ENCODE results near the gene GGTLC2.

The GGTLC2 gene

GRCh38 chr22:22669093-22669492 is 24.7 kb downstream of the GGTLC2 start:
- Histone ChIP-seq H3K4me1 (ENCODE audit: control insufficient read depth, insufficient read depth, low read length) (no peaks in the 10 kb centered on the region), H3K4me3 (ENCODE audit: low read length) (no peak overlapping the region), H3K27ac (ENCODE audit: low read length) (no peak overlapping the region), H3K27me3 (ENCODE audit: control insufficient read depth, insufficient read depth, low read length) (no peaks in the 10 kb centered on the region; the same call in 1 of the 2 replicates), H3K9me3 (ENCODE audit: control insufficient read depth, insufficient read depth, low read length) (no peaks in the 10 kb centered on the region), H3K36me3 (ENCODE audit: control insufficient read depth, insufficient read depth, low read length) (no peaks in the 10 kb centered on the region)
- DNase-seq (ENCODE audit: low read depth, low spot score), result no peak
- WGBS (ENCODE audit: insufficient coverage, insufficient read length), result no CpG with 5 or more reads among the region's 2 CpGs

- Histone ChIP-seq H3K27me3 (ENCODE audit: control insufficient read depth, insufficient read depth, low read length) (no peaks in the 10 kb centered on the region; the same call in 1 of the 2 replicates), H3K4me3 (ENCODE audit: low read length) (no peak overlapping the region), H3K4me1 (ENCODE audit: control insufficient read depth, insufficient read depth, low read length) (no peaks in the 10 kb centered on the region), H3K9me3 (ENCODE audit: control insufficient read depth, insufficient read depth, low read length) (no peaks in the 10 kb centered on the region), H3K27ac (ENCODE audit: low read length) (no peak overlapping the region), H3K36me3 (ENCODE audit: control insufficient read depth, insufficient read depth, low read length) (no peaks in the 10 kb centered on the region)
- DNase-seq (ENCODE audit: low read depth, low spot score), result no peak
- WGBS (ENCODE audit: insufficient coverage, insufficient read length), result no CpG with 5 or more reads among the region's 4 CpGs
Observed at GRCh38 chr22:22670076-22670795, 25.8 kb downstream of the GGTLC2 start.

GRCh38 chr22:22671506-22671905 is 27.1 kb downstream of the GGTLC2 start:
- no peaks in the 10 kb centered on the region for H3K4me1 ChIP-seq (ENCODE audit: control insufficient read depth, insufficient read depth, low read length)
- no peak for DNase-seq (ENCODE audit: low read depth, low spot score)
- no CpG with 5 or more reads among the region's 1 CpG for WGBS (ENCODE audit: insufficient coverage, insufficient read length)

GRCh38 chr22:22673099-22673498 is 28.7 kb downstream of the GGTLC2 start:
- H3K4me1 ChIP-seq (ENCODE audit: control insufficient read depth, insufficient read depth, low read length), result no peaks in the 10 kb centered on the region
- H3K27me3 ChIP-seq (ENCODE audit: control insufficient read depth, insufficient read depth, low read length), result 0 out of 2 replicates have a peak, but pooled peaks cover 1% of the 10 kb centered on the region
- H3K4me3 ChIP-seq (ENCODE audit: low read length), result no peak overlapping the region
- H3K9me3 ChIP-seq (ENCODE audit: control insufficient read depth, insufficient read depth, low read length), result no peaks in the 10 kb centered on the region
- DNase-seq (ENCODE audit: low read depth, low spot score), result no peak
- no peaks in the 10 kb centered on the region for H3K36me3 ChIP-seq (ENCODE audit: control insufficient read depth, insufficient read depth, low read length)
- WGBS (ENCODE audit: insufficient coverage, insufficient read length), result no CpG with 5 or more reads among the region's 3 CpGs
- H3K27ac ChIP-seq (ENCODE audit: low read length), result no peak overlapping the region

More at GRCh38 chr22:22671506-22671905, 27.1 kb downstream of the GGTLC2 start:
- Histone ChIP-seq H3K9me3 (ENCODE audit: control insufficient read depth, insufficient read depth, low read length) (no peaks in the 10 kb centered on the region), H3K4me3 (ENCODE audit: low read length) (no peak overlapping the region), H3K36me3 (ENCODE audit: control insufficient read depth, insufficient read depth, low read length) (no peaks in the 10 kb centered on the region), H3K27me3 (ENCODE audit: control insufficient read depth, insufficient read depth, low read length) (no peaks in the 10 kb centered on the region), H3K27ac (ENCODE audit: low read length) (no peak overlapping the region)

- H3K27ac ChIP-seq (ENCODE audit: low read length), result no peak overlapping the region
- no peak overlapping the region for H3K4me3 ChIP-seq (ENCODE audit: low read length)
- no peaks in the 10 kb centered on the region for H3K4me1 ChIP-seq (ENCODE audit: control insufficient read depth, insufficient read depth, low read length)
- WGBS (ENCODE audit: insufficient coverage, insufficient read length), result no CpG with 5 or more reads among the region's 2 CpGs
- DNase-seq (ENCODE audit: low read depth, low spot score), result no peak
- 0 out of 2 replicates have a peak, but pooled peaks cover 1% of the 10 kb centered on the region for H3K27me3 ChIP-seq (ENCODE audit: control insufficient read depth, insufficient read depth, low read length)
- no peaks in the 10 kb centered on the region for H3K36me3 ChIP-seq (ENCODE audit: control insufficient read depth, insufficient read depth, low read length)
- H3K9me3 ChIP-seq (ENCODE audit: control insufficient read depth, insufficient read depth, low read length), result no peaks in the 10 kb centered on the region
Observed at GRCh38 chr22:22673628-22674027, 29.2 kb downstream of the GGTLC2 start.

- Histone ChIP-seq H3K4me1 (ENCODE audit: control insufficient read depth, insufficient read depth, low read length) (no peaks in the 10 kb centered on the region), H3K36me3 (ENCODE audit: control insufficient read depth, insufficient read depth, low read length) (no peaks in the 10 kb centered on the region), H3K4me3 (ENCODE audit: low read length) (no peak overlapping the region), H3K27ac (ENCODE audit: low read length) (no peak overlapping the region), H3K9me3 (ENCODE audit: control insufficient read depth, insufficient read depth, low read length) (no peaks in the 10 kb centered on the region), H3K27me3 (ENCODE audit: control insufficient read depth, insufficient read depth, low read length) (peaks cover 1% of the 10 kb centered on the region; the same call in 1 of the 2 replicates)
- WGBS (ENCODE audit: insufficient coverage, insufficient read length), result no CpG with 5 or more reads among the region's 4 CpGs
- DNase-seq (ENCODE audit: low read depth, low spot score), result no peak
Observed at GRCh38 chr22:22674467-22674866, 30.1 kb downstream of the GGTLC2 start.

GRCh38 chr22:22678970-22679369 is 34.6 kb downstream of the GGTLC2 start:
- WGBS (ENCODE audit: insufficient coverage, insufficient read length), result no CpG with 5 or more reads among the region's 4 CpGs
- Histone ChIP-seq H3K27me3 (ENCODE audit: control insufficient read depth, insufficient read depth, low read length) (peaks cover 1% of the 10 kb centered on the region; the same call in 1 of the 2 replicates), H3K36me3 (ENCODE audit: control insufficient read depth, insufficient read depth, low read length) (no peaks in the 10 kb centered on the region), H3K4me1 (ENCODE audit: control insufficient read depth, insufficient read depth, low read length) (no peaks in the 10 kb centered on the region), H3K9me3 (ENCODE audit: control insufficient read depth, insufficient read depth, low read length) (no peaks in the 10 kb centered on the region; the same call in 1 of the 2 replicates), H3K4me3 (ENCODE audit: low read length) (no peak overlapping the region), H3K27ac (ENCODE audit: low read length) (no peak overlapping the region)
- DNase-seq (ENCODE audit: low read depth, low spot score), result no peak

- WGBS (ENCODE audit: insufficient coverage, insufficient read length), result no CpG with 5 or more reads among the region's 4 CpGs
- Histone ChIP-seq H3K9me3 (ENCODE audit: control insufficient read depth, insufficient read depth, low read length) (no peaks in the 10 kb centered on the region; the same call in 1 of the 2 replicates), H3K27me3 (ENCODE audit: control insufficient read depth, insufficient read depth, low read length) (peaks cover 1% of the 10 kb centered on the region; the same call in 1 of the 2 replicates), H3K27ac (ENCODE audit: low read length) (no peak overlapping the region), H3K4me3 (ENCODE audit: low read length) (no peak overlapping the region), H3K36me3 (ENCODE audit: control insufficient read depth, insufficient read depth, low read length) (no peaks in the 10 kb centered on the region), H3K4me1 (ENCODE audit: control insufficient read depth, insufficient read depth, low read length) (no peaks in the 10 kb centered on the region)
- no peak for DNase-seq (ENCODE audit: low read depth, low spot score)
Observed at GRCh38 chr22:22680396-22680795, 36.0 kb downstream of the GGTLC2 start.

GRCh38 chr22:22681221-22681739 is 36.9 kb downstream of the GGTLC2 start:
- no peaks in the 10 kb centered on the region; the same call in 1 of the 2 replicates for H3K9me3 ChIP-seq (ENCODE audit: control insufficient read depth, insufficient read depth, low read length)
- no peaks in the 10 kb centered on the region for H3K36me3 ChIP-seq (ENCODE audit: control insufficient read depth, insufficient read depth, low read length)
- no peak overlapping the region for H3K27ac ChIP-seq (ENCODE audit: low read length)
- DNase-seq (ENCODE audit: low read depth, low spot score), result no peak
- H3K4me1 ChIP-seq (ENCODE audit: control insufficient read depth, insufficient read depth, low read length), result no peaks in the 10 kb centered on the region
- no peak overlapping the region for H3K4me3 ChIP-seq (ENCODE audit: low read length)
- H3K27me3 ChIP-seq (ENCODE audit: control insufficient read depth, insufficient read depth, low read length), result peaks cover 1% of the 10 kb centered on the region; the same call in 1 of the 2 replicates
- WGBS (ENCODE audit: insufficient coverage, insufficient read length), result no CpG with 5 or more reads among the region's 3 CpGs

GRCh38 chr22:22682196-22682595 is 37.8 kb downstream of the GGTLC2 start:
- WGBS (ENCODE audit: insufficient coverage, insufficient read length), result no CpG with 5 or more reads among the region's 1 CpG
- H3K27me3 ChIP-seq (ENCODE audit: control insufficient read depth, insufficient read depth, low read length), result peaks cover 1% of the 10 kb centered on the region; the same call in 1 of the 2 replicates
- no peaks in the 10 kb centered on the region for H3K4me1 ChIP-seq (ENCODE audit: control insufficient read depth, insufficient read depth, low read length)

More at GRCh38 chr22:22682196-22682595, 37.8 kb downstream of the GGTLC2 start:
- Histone ChIP-seq H3K36me3 (ENCODE audit: control insufficient read depth, insufficient read depth, low read length) (no peaks in the 10 kb centered on the region), H3K9me3 (ENCODE audit: control insufficient read depth, insufficient read depth, low read length) (no peaks in the 10 kb centered on the region; the same call in 1 of the 2 replicates), H3K27ac (ENCODE audit: low read length) (no peak overlapping the region), H3K4me3 (ENCODE audit: low read length) (no peak overlapping the region)
- no peak for DNase-seq (ENCODE audit: low read depth, low spot score)
